GM12891 (cell line): ENCODE data around the gene USP48.

Experiments
- POLR2A ChIP-seq: IDR thresholded peaks from 2 replicates; pipeline ENCODE4 v1.6.1; 2011; ENCODE audit warnings: low read depth, low read length, control low read depth
- POLR2AphosphoS5 ChIP-seq: IDR thresholded peaks from 2 replicates; pipeline ENCODE4 v1.6.1; 2011; ENCODE audit warnings: low read depth, low read length, control low read depth
- POU2F2 ChIP-seq: IDR thresholded peaks from 2 replicates; pipeline ENCODE4 v1.6.1; 2011; ENCODE audit warnings: low read depth, mild to moderate bottlenecking, control low read depth, low read length, moderate library complexity
- SPI1 ChIP-seq: IDR thresholded peaks from 2 replicates; pipeline ENCODE4 v1.6.1; 2011; ENCODE audit warnings: low read depth, low read length, control low read depth
- TAF1 ChIP-seq: IDR thresholded peaks from 2 replicates; pipeline ENCODE4 v1.6.1; 2011; ENCODE audit warnings: low read depth, low read length, control low read depth

GRCh38 chr1:21811875-21812305 is 28.9 kb upstream of the USP48 start, which contains the start of gene LDLRAD2:
- TF ChIP-seq POLR2A = no peak
- no peak for TF ChIP-seq SPI1
- no peak for TF ChIP-seq POLR2AphosphoS5
- no peak for TF ChIP-seq POU2F2
- no peak for TF ChIP-seq TAF1
